Mesodermal cell (in vitro differentiated cells): ENCODE measurements around the gene OXNAD1. TPM values are rescaled to one million over a fixed set of nuclear protein-coding genes. Genes with fewer than 3 reads are reported as not detected.

Experiments used
- H3K27ac ChIP-seq: 2 replicates; pipeline ENCODE4 v1.7.0; 2013; ENCODE audit warnings: mild to moderate bottlenecking, low read depth, low read length, moderate library complexity; ENCODE audit not compliant: severe bottlenecking
- H3K36me3 ChIP-seq: 2 replicates; pipeline ENCODE4 v1.7.1; 2013; ENCODE audit warnings: mild to moderate bottlenecking, low read length, moderate library complexity; ENCODE audit not compliant: control insufficient read depth, insufficient read depth
- H3K4me1 ChIP-seq: one replicate; pipeline ENCODE4 v1.7.1; 2013; ENCODE audit warnings: mild to moderate bottlenecking, low read length; ENCODE audit not compliant: insufficient read depth, control insufficient read depth, poor library complexity, severe bottlenecking
- H3K4me3 ChIP-seq: 2 replicates; pipeline ENCODE4 v1.7.0; 2013; ENCODE audit warnings: low read length, control low read depth, mild to moderate bottlenecking; ENCODE audit not compliant: insufficient read depth, poor library complexity, severe bottlenecking; ENCODE audit errors: extremely low read depth
- H3K9me3 ChIP-seq: 2 replicates; pipeline ENCODE4 v1.7.1; 2013; ENCODE audit warnings: mild to moderate bottlenecking, low read length, moderate library complexity; ENCODE audit not compliant: control insufficient read depth
- WGBS, 2 experiments: methylation state at CpG; one replicate each; pipeline ENCODE4 v1.1.5; 2013; ENCODE audit warnings: missing lambda C conversion rate in 2 of 2; ENCODE audit not compliant: insufficient coverage in 2 of 2; 5-methylcytosine and 5-hydroxymethylcytosine counted together
- polyA plus RNA-seq, 2 experiments: library from polyadenylated mRNA; stranded (reverse); fragments of 50-300 nt; gene quantifications; one replicate each; pipeline ENCODE4 v1.2.3, GENCODE V29; 2013

Gene OXNAD1, protein sequence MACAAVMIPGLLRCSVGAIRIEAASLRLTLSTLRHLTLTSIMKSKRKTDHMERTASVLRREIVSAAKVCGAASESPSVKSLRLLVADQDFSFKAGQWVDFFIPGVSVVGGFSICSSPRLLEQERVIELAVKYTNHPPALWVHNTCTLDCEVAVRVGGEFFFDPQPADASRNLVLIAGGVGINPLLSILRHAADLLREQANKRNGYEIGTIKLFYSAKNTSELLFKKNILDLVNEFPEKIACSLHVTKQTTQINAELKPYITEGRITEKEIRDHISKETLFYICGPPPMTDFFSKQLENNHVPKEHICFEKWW
- 11.8 TPM for polyA plus RNA-seq (2013, experiment 1 of 2)
- polyA plus RNA-seq (2013, experiment 2 of 2), result 12.3 TPM

DNA sequence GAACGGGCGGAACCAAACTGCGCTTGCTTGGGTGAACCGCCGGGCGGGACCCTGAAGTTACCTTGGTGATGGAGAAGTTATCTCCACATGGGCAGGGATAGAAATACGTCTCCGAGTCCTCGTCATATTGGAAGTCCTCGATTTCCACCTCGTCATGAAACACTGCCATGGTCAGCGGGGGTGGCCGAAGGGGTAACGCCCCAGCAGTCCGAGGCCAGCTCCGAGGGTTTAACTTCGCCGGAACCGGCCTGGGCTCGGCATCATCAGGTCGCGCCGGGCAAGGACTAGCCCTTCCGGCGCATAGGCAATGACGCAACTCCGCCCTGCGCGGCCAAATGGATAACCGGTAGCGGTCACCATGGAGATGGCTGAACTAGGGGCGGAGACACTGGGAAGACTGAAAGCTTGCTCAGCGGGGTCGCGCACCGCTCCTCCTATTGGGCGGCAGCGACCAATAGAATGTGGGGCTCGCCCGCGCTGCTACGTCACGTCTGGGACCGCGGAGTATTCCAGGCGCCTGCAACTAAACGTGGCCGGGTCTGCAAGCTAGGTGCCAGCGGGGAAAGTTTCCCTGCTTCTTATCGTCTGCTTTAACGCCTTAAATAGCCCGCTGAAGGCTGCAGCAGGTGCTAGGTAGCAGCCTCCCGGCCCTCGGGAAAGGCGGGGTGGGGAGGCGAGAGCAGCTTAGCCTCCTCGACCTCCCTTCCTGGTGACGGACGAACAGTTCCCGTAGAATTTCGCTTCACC is at the start of gene OXNAD1, which contains the start of gene DPH3:
Gene OXNAD1 (plus strand): TSS at position 505 of the 747 bp plus-strand sequence. CDS start 5,741 bp downstream, outside the sequence.
Gene DPH3 (minus strand): TSS at position 236 of the 747 bp plus-strand sequence. CDS start 67 bp downstream, at position 169.
- H3K4me1 ChIP-seq, result peaks cover 3% of the 10 kb centered on the region
- peak within 1 kb of the TSS; percentile 91 for H3K27ac ChIP-seq
- peak within 1 kb of the TSS; percentile 81 for H3K4me3 ChIP-seq
- no peaks in the 10 kb centered on the region for H3K9me3 ChIP-seq
- H3K36me3 ChIP-seq, result peaks cover 27% of the 10 kb centered on the region
- 0% methylated on average over 51 to 56 of the region's 61 CpGs for WGBS, 2 experiments

DNA sequence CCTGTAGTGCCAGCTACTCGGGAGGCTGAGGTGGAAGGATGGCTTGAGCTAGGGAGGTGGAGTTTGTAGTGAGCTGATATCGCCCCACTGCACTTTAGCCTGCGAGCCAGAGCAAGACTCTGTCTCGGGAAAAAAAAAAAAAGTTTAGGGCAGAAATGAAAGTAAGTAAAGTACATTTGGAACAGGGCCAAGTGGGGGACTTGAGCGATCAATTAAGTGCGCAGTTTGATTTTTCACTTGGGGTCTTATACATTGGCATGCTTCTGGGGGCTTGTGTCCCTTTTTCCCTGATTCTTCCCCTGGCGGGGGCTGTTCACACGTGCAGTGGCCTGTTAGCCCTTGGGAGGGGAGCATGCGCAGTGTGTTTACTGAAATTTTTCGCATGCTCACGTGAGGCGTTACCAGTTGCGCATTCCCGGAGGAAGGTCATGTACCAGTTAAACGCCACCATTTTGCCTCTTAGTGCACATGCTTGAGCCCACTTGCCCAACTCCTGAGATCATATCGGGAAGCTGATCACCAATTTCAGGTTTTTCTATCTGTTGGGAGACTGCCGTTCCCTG is 48.6 kb upstream of the OXNAD1 start:
- whole genome bisulfite sequencing, 2 experiments, result 90 to 96% methylated on average over 14 to 15 of the region's 17 CpGs
- Histone ChIP-seq H3K27ac (no peak overlapping the region), H3K36me3 (no peaks in the 10 kb centered on the region), H3K4me1 (no peaks in the 10 kb centered on the region), H3K9me3 (no peaks in the 10 kb centered on the region), H3K4me3 (no peak overlapping the region)

DNA sequence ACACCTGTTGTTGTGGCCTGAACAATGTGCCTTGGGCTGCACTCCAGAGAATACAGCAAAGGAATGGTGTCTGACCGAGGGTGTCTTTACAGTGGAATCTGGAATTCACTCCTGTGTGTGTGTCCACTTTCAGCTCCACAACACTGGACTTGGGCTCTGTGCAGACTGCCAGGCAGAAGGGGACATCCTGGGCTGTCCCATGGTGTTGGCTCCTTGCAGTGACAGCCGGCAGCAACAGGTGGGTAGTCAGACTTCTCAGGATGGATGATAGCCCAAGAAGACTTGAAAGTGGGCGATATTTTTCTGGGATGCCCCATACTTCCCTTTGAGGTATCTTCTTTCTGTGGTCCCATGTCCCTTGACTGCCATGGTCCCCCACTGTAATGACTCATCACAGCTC is 45.2 kb upstream of the OXNAD1 start:
- 94 to 95% methylated on average over 2 of the region's 3 CpGs for whole genome bisulfite sequencing, 2 experiments

DNA sequence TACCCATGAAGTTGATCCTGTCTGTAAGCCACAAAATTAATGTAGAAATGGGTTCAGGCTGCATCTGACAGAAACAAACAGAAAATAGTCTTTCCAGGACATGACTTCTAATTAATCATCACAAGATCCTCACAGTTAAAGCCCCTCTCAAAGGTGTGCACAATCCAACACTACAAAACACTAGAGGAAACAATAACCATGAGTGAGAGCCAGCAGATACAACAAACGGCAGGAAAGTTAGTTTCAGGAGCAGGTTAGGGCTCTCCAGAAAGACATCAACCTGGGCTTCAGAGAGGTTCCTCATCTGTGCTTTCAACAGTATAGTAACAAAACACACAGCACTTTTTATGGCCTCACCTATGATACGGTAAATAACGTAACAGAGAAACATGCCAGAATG is 43.0 kb upstream of the OXNAD1 start:
- Histone ChIP-seq H3K36me3 (no peaks in the 10 kb centered on the region), H3K4me3 (no peak overlapping the region), H3K9me3 (no peaks in the 10 kb centered on the region), H3K4me1 (no peaks in the 10 kb centered on the region), H3K27ac (no peak overlapping the region)
- WGBS, 2 experiments, result 77 to 100% methylated on average over 1 to 2 of the region's 3 CpGs

More for the DNA sequence above, 45.2 kb upstream of the OXNAD1 start:
- no peaks in the 10 kb centered on the region for H3K36me3 ChIP-seq
- no peak overlapping the region for H3K27ac ChIP-seq
- H3K4me1 ChIP-seq, result no peaks in the 10 kb centered on the region
- no peaks in the 10 kb centered on the region for H3K9me3 ChIP-seq
- H3K4me3 ChIP-seq, result no peak overlapping the region

DNA sequence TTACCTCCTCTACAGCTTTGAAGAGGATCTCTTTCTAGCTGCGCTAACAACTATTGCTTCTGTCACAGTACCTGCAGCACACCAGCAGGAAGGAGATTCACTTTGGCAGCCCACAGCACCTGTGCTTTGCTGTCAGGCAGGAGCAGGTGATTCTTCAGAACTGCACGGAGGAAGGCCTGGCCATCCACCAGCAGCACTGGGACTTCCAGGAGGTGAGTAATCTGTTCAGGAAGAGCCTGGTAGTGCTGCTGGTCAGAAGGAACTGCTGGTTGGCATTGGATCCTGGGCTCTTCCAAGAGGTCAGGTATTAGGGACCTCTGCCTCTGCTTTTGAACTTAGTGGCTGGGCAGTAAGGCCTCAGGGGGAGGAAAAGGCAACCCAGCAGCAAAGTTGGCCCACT is 42.5 kb upstream of the OXNAD1 start:
- Histone ChIP-seq H3K4me3 (no peak overlapping the region), H3K4me1 (no peaks in the 10 kb centered on the region), H3K36me3 (no peaks in the 10 kb centered on the region), H3K9me3 (no peaks in the 10 kb centered on the region), H3K27ac (no peak overlapping the region)
- 83 to 95% methylated on average over 2 of the region's 2 CpGs for WGBS, 2 experiments

DNA sequence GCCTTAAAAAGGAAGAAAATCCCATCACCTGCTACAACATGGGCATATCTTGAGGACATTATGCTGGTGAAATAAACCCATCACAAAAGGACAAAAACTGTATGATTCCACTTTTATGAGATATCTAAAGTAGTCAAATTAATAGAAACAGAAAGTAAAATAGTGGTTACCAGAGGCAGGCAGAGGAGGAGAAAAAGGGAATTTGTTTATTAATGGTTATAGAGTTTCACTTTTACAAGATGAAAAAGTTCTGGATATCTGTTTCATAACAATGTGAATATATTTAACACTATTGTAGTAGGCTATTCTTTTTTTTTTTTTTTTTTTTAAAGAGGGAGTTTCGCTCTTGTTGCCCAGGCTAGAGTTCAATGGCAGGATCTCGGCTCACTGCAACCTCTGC is 40.7 kb upstream of the OXNAD1 start:
- no peaks in the 10 kb centered on the region for H3K4me1 ChIP-seq
- no peaks in the 10 kb centered on the region for H3K9me3 ChIP-seq
- 67 to 70% methylated on average over 1 to 2 of the region's 2 CpGs for WGBS, 2 experiments
- H3K36me3 ChIP-seq, result no peaks in the 10 kb centered on the region
- no peak overlapping the region for H3K4me3 ChIP-seq
- no peak overlapping the region for H3K27ac ChIP-seq

DNA sequence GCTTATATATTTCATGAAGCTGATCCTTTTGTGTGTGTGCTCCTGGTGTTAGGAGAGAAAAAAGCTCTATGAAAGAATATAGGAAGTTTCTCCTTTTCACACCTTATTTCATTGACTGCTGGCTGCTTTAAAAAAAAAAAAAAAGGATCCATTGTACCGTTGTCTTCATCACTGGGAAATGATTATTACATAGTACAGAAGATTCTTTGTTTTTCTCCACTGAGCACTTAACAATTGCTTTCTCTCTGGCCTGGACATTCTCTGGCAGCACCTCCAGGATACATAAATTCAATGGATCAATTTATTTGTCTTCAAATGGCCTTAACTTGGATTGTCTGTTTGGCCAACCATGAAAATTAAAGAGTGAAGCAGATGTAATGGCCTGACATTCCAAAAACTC is 37.4 kb upstream of the OXNAD1 start:
- Histone ChIP-seq H3K4me3 (no peak overlapping the region), H3K9me3 (no peaks in the 10 kb centered on the region), H3K36me3 (no peaks in the 10 kb centered on the region), H3K4me1 (no peaks in the 10 kb centered on the region), H3K27ac (no peak overlapping the region)
- 83% methylated on average over 1 of the region's 1 CpG; no CpG with 5 or more reads in 1 of the 2 experiments for WGBS, 2 experiments

DNA sequence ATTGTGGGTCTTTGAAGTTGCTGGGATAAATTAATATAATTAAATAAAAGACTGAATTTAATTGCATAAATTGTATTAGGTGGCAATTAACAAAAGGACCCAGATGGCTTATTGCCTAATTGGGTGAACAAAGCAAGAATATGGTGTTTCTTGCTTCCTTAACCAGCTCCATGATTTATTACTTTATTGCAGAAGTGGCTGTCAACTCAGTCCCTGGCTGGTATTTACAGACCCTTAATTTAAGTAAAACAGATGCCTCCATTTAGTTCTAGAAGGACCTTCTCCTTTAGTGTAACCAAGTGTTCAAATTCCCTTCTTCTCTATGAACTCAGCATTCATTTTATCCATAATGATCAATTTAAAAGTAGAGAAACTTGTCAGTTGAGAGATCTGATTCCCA is 35.3 kb upstream of the OXNAD1 start:
- Histone ChIP-seq H3K36me3 (no peaks in the 10 kb centered on the region), H3K4me3 (no peak overlapping the region), H3K9me3 (no peaks in the 10 kb centered on the region), H3K4me1 (no peaks in the 10 kb centered on the region), H3K27ac (no peak overlapping the region)

DNA sequence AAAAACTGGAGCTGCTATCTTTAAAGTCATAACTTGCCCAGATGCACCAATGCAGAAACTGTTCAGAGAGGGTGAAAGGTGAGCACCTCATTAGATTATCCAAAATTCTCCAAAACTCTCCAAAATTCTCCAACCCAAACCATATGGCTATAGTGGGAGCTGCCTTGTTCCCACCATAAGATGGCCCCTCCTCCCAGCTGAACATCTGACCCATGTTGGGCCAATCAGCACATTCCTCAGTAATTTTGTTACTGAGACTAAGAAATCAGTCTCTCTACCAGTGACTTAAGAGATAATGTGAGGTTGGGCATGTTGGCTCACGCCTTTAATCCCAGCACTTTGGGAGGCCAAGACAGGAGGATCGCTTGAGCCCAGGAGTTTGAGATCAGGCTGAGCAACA is 33.0 kb upstream of the OXNAD1 start:
- H3K36me3 ChIP-seq, result no peaks in the 10 kb centered on the region
- no CpG with 5 or more reads among the region's 2 CpGs for WGBS, 2 experiments
- H3K4me3 ChIP-seq, result no peak overlapping the region
- H3K9me3 ChIP-seq, result no peaks in the 10 kb centered on the region
- no peaks in the 10 kb centered on the region for H3K4me1 ChIP-seq
- no peak overlapping the region for H3K27ac ChIP-seq

DNA sequence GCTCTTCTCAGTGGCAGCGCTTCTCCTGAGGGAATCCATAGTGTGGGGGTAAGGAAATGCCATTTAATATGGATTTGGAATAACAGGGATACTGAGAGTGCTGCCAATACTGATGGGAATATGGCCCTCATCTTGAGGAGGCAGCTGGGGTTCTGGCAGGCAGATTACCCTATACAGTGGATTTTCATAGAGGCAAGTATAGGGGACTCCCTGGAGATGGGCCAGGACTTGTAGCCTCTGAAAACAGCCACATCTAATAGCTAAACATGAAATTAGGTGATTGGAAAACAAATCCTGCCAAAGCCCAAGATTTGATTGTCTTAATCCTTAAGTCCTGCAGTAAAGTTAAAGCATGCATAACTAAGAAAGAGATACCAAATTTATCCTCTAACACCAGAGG is 31.2 kb upstream of the OXNAD1 start:
- H3K4me1 ChIP-seq, result no peaks in the 10 kb centered on the region
- no peak overlapping the region for H3K27ac ChIP-seq
- H3K4me3 ChIP-seq, result no peak overlapping the region
- H3K9me3 ChIP-seq, result no peaks in the 10 kb centered on the region
- WGBS, 2 experiments, result 100% methylated on average over 1 of the region's 1 CpG
- no peaks in the 10 kb centered on the region for H3K36me3 ChIP-seq
